HS-27A (cell line): ENCODE results near the gene PDIA6.
"Not testable (repeated sequence)": the region's sequence is repeated elsewhere in the genome, so short reads cannot be mapped to it uniquely, and the experiment has no call there.

Source experiments
- DNase-seq: peaks from one replicate; pipeline ENCODE4 v3.0.0-alpha.2; 2012; ENCODE audit warnings: low read depth, missing footprints

PDIA6 gene

GRCh38 chr2:10810202-10811161, 2.1 kb downstream of the PDIA6 start:
- DNase-seq: no peak

DNA sequence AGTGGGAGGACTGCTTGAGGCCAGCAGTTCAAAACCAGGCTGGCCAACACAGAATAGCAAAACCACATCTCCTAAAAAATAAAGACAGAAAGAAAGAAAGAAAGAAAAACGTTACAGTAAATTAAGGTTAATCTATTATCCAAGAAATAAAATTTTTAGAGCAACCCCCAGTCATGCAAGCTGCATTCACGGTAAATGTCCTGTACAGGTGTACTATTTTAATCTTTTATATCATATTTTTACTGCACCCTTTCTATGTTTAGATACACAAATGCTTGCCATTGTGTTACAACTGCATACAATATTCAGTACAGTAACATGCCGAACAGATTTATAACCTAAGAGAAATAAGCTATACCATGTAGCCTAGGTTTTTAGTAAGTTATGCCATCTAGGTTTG, 6.0 kb downstream of the PDIA6 start:
- no peak for DNase-seq

- DNase-seq: not testable (repeated sequence)
These were observed 6.6 kb downstream of the PDIA6 start for GRCh38 chr2:10805990-10806389.

DNA sequence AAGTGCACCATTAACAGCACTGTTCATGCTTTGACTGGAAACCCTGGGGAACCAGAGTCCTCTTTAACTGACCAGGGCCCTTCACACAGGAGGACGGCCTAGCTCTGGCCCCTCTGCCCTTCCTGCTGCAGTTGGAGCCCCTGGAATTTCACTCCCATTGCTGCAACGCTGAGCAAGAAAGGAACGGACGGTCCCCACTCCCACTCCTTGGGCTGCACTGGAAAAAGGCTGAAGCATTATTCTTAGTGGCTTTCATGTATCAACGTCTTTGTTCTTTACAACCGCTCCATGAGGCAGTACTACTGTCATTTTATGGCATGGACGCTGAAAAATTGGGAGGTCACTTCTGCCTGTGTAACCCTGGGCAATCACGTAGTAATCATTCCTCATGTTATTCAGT, 9.9 kb downstream of the PDIA6 start:
- no peak for DNase-seq

DNA sequence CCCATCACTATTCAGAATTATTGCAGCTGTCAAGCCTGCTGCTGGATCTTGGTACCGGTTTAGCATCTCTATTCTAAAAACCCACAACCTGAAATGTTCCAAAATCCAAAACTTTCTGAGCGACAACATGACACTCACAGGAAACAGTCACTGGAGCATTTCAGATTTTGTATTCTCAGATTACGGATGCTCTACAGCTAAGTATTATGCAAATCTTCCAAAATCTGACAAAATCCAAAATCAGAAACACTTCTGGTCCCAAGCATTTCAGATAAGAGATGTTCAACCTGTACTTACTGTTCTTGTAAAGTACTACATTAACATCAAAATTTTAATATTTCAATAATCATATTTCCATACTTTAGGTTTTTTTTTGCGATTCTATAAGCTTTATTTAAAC, 12.4 kb downstream of the PDIA6 start:
- no peak for DNase-seq

DNA sequence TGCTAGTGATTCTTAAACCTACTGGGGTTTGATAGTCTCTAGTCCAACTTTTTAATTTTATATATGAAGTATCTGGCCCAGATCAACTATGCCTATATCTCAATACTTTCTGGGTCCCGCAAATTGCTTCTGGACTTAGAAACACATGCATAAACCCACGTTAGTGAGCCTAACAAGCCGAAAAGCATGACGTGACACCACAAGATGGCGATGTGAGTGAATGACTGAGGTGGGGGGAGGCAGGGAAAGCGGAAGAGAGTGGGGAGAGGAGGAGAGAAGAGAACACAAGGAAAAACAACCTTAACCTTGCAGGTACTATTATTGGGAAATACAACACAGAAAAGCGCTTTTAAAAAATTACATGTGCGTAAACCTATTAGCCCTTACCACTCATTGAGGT, 13.8 kb downstream of the PDIA6 start:
- DNase-seq: no peak

DNA sequence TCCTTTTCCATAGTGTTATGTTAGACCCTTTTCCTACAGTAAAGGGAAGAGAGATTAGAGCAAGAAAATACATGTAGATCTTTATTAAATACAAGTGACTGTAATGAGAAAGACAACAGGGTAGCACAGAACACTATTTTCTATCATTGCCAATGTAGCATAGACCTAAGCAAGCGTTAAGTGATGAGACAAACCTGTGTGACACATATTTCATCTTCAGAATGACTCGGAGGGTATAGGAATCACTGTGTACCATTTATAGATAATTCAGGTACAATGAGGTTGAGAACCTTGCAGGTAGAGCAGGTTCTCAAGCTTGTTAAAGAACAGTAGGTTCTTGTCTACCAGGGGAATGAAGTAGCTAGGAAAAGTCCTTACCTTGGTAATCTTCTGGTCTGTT, 15.9 kb downstream of the PDIA6 start:
- DNase-seq: no peak

- no peak for DNase-seq
These were observed 17.0 kb downstream of the PDIA6 start for GRCh38 chr2:10795508-10796046.

DNA sequence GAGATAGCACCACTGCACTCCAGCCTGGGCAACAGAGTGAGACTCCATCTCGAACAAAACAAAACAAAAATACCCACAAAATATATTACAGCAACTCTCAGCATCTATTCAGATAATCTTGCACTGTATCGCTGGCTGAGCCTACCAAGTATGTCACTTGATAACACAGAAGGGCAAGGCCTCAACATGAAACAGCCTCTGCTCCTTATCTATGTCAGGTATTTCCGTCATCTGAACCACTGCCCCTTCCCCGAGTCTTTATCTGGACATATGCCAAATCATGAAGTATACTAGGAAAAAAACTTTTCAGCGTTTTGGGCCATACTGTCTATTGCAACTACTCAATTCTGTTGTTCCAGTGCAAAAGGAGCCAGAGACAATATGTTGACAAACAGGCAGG, 17.7 kb downstream of the PDIA6 start:
- no peak for DNase-seq

- no peak for DNase-seq
These were observed 18.8 kb downstream of the PDIA6 start for GRCh38 chr2:10793816-10794215.

DNA sequence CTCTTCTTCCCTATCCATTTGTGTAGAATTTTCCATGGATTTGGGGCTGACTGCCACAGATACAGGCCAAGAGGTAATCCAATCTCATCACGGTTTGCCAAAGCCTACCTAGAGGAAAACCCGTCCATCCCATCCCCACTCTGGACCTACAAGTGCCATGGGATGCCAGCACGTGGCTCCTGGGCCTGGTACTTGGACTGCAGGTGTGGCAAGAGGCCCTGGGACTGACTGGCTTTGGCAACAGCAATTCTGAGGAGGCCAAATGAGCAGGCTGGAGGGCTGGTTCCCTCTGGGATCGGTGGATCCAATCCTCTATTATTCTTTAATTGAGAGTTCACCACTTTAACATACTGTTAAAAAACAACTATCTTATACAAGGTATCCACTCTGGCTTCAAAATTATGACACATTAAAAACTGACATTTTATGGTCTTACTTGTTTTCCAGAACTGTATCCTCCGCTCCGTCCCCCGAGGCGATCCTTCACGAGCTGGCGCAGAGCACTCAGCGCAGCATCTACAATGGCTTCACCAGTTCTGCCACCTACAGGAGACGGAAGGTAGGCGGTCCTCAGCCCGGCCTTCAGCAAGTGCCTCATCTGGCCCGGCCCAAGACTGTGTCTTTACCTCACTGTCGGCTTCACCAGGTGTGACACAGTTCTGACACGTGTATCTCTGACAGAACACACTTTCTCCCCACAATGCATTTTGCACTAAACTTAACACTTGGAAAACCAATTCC, 19.8 kb downstream of the PDIA6 start:
- DNase-seq: no peak

- DNase-seq: no peak
These were observed 20.5 kb downstream of the PDIA6 start for GRCh38 chr2:10792001-10792634.

DNA sequence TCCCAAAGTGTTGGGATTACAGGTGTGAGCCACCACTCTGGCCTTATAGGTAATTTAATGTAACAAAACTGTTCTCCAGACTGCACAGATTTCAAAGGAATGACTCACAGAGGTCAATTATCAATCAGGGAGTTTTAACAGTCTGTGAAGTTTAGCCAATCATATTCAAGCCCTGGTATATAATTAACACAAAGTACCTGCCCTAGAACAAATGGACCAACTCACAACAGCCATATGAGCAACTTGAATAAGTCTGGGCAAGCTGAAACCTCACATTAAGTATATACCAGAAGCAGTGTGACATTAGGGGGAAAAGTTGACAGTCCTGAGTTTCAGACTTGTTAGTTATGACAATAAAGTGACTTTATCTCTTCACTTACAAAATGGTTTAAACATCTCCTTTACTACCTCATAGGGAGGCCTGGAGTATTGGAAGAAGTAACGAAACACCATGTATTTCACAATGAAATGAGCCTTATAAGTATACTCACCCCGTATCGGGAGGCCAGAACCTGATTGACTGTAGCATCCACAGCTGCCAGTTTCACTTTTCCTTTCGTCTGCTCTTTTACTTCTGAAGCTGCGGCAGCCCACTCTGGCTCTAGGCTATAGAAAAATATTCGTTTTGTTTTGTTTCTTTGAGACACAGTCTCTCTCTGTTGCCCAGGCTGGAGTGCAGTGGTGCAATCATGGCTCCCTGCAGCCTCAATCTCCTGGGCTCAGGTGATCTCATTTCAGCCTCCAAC, 22.2 kb downstream of the PDIA6 start:
- DNase-seq: no peak

- DNase-seq: no peak
These were observed 23.7 kb downstream of the PDIA6 start for GRCh38 chr2:10788855-10789254.

GRCh38 chr2:10787176-10787968, 25.2 kb downstream of the PDIA6 start:
- DNase-seq: no peak

- DNase-seq: no peak
These were observed 26.2 kb downstream of the PDIA6 start for GRCh38 chr2:10786240-10786982.

DNA sequence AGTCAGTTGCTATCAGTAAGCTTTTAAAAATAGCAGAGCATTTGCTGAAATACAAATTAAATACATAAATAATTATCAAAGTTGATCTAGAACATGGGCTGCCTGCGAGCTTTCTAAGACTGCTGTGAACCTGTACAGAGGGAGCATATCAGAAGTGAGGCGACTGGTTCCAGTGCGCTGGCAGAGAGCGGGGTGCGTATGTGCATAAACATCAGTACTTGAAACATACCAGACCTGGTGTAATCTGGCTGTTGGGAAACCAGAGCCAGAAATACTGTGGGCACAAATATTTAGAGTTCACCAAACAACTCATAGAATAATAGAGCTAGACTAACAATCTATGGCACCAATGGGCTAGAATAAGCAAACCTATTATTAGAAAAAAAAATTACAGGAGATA, 27.3 kb downstream of the PDIA6 start:
- DNase-seq: no peak

GRCh38 chr2:10784719-10785118, 27.9 kb downstream of the PDIA6 start:
- no peak for DNase-seq

GRCh38 chr2:10783421-10783820, 29.2 kb downstream of the PDIA6 start:
- no peak for DNase-seq

- DNase-seq: no peak
These were observed 30.8 kb downstream of the PDIA6 start for GRCh38 chr2:10781746-10782145.
